Heart right ventricle (tissue), 16 donors: ENCODE results near the gene CTTNBP2. TPM values are rescaled to one million over a fixed set of nuclear protein-coding genes. Genes with fewer than 3 reads are reported as not detected.

ENCODE experiments used
- ATAC-seq, 8 donors: fragments of 200-7000 bp; cut with Tn5 transposase; one replicate each; pipeline ENCODE4 v1.9.1; 2020; ENCODE audit warnings: mild to moderate bottlenecking in 8 of 8, moderate library complexity in 8 of 8, moderate number of reproducible peaks in 1 of 8
- DNase-seq, 2 donors: peaks; one replicate each; pipeline ENCODE4 v3.0.0-alpha.2; 2020
- H3K27ac ChIP-seq, 10 donors: fragments of 200-600 bp; sonication (generic) in 2 of 10; one replicate each; pipeline versions ENCODE4 v1.5.0 to v1.8.0; 2020 to 2022; ENCODE audit warnings: mild to moderate bottlenecking in 3 of 10
- H3K27me3 ChIP-seq, 7 donors: fragments of 200-600 bp; one replicate each; pipeline ENCODE4 v1.8.0; 2021 to 2022; ENCODE audit warnings: mild to moderate bottlenecking in 2 of 7
- H3K36me3 ChIP-seq, 9 donors: fragments of 200-600 bp; sonication (generic) in 1 of 9; one replicate each; pipeline versions ENCODE4 v1.5.0 to v1.8.0; 2020 to 2022; ENCODE audit warnings: mild to moderate bottlenecking in 2 of 9
- H3K4me1 ChIP-seq, 9 donors: fragments of 200-600 bp; sonication (generic) in 1 of 9; one replicate each; pipeline versions ENCODE4 v1.5.0 to v1.8.0; 2020 to 2022; ENCODE audit warnings: mild to moderate bottlenecking in 4 of 9
- H3K4me3 ChIP-seq, 10 donors: fragments of 200-600 bp; sonication (generic) in 2 of 10; one replicate each; pipeline versions ENCODE4 v1.5.0 to v1.8.0; 2020 to 2022; ENCODE audit warnings: mild to moderate bottlenecking in 7 of 10, moderate library complexity in 2 of 10
- H3K9me3 ChIP-seq, 11 donors: fragments of 200-600 bp in 10 of 11; sonication (generic) in 2 of 11; one replicate each; pipeline versions ENCODE4 v1.5.0 to v1.8.0; 2013 to 2022; ENCODE audit warnings: mild to moderate bottlenecking in 2 of 11, control low read depth in 1 of 11, moderate library complexity in 1 of 11
- WGBS, 2 donors: extraction: QIAGEN DNeasy Blood & Tissue Kit; methylation state at CpG; one replicate each; pipeline ENCODE4 v1.1.7; 2013; ENCODE audit warnings: inconsistent platforms in 1 of 2; 5-methylcytosine and 5-hydroxymethylcytosine counted together
- intact Hi-C, 10 donors: fragments of 100-400 bp; cut with DNase I; formaldehyde crosslinking; loops; one replicate each; pipeline versions ENCODE4 v1.11.1 to v1.14.2; 2022
- polyA plus RNA-seq, 2 donors: library from polyadenylated mRNA; stranded (reverse); fragments of 200-250 nt; gene quantifications; one replicate each; pipeline ENCODE4 v1.2.3, GENCODE V29; 2013
- total RNA-seq, 10 donors: library from RNA; stranded (reverse); fragmentation: NEBNext Ultra II Directional in 3 of 10; extraction: Animal tissue kit (Norgen Biotek cat#: 25700) in 3 of 10; gene quantifications; one replicate each; pipeline versions ENCODE4 v1.2.1 to v1.2.4, GENCODE V29; 2021 to 2023
- TF ChIP-seq, protein P1 (sequence below), 9 donors: fragments of 200-600 bp; sonication (generic) in 2 of 9; IDR thresholded peaks; one replicate each; pipeline versions ENCODE4 v1.5.0 to v1.8.0; 2021 to 2022; ENCODE audit warnings: antibody characterized with exemption in 9 of 9, mild to moderate bottlenecking in 5 of 9, moderate library complexity in 1 of 9
- donor health status: Arrhythmogenic right ventricular cardiomyopathy.
- donor health status: ischemic (EF 13 %, LVEDD 7.1; RV severe dilation, severe dysfunction).
- donor health status: healthy with polysubstance abuse.
- donor health status: DM: no; HTN: yes; CAD: no.
- donor health status: DM: no; HTN: no; CAD: no.
- donor health status: ischemic (EF 25% LVEDD 6.9; RV normal size, moderate dysfunction).
- donor health status: ischemic (EF 25% LVEDD 5.7; RV mildly dilated, moderate dysfunction).
- donor health status: healthy.
- donor health status: DM: yes; HTN: yes; CAD: no.
- donor health status: Ischemic cardiomyopathy.
- donor health status: ischemic (EF 35%, LVEDD 5.7; RV mildly dilated, moderate dysfunction).
- donor health status: nonischemic (EF 11% LVEDD 7.7; RV severe dilation, severe dysfunction).
- donor health status: DM: yes; HTN: yes; CAD: no.
- donor health status: PGD.
- donor health status: ischemic (EF 29% LVEDD 5.4; RV normal size, mild dysfunction).
- donor health status: nonischemic (EF 23%, LVEDD 6.1; RV moderate dilation, normal function).

Gene CTTNBP2
- total and polyA plus RNA-seq, 12 donors: 0.41 to 2.0 (median 0.97) TPM

DNA sequence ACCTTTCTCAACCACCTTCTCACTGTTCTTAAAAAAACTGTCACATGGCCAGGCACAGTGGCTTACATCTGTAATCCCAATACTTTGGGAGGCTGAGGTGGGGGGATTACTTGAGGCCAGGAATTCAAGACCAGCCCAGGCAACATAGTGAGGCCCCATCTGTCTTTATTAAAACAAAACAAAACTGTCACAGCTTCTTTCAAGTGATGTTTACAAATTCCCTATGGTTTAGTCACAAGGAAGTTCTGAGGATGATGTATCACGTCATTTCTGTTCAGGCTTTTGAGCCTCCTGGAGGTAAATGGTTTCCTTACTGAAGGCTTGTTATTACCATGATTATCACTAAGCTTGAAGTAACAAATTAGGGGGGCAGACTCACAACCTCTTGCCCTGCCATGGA lies 207.2 kb downstream of the CTTNBP2 start:
- H3K36me3 ChIP-seq: no peaks in the 10 kb centered on the region
- no peaks in the 10 kb centered on the region for H3K27me3 ChIP-seq
- H3K9me3 ChIP-seq: no peaks in the 10 kb centered on the region
- no peak for ATAC-seq
- no peak overlapping the region for H3K4me3 ChIP-seq
- 61 to 76% methylated on average over 1 of the region's 1 CpG for WGBS, 2 donors
- H3K4me1 ChIP-seq: no peaks in the 10 kb centered on the region
- no peak overlapping the region for H3K27ac ChIP-seq
- intact Hi-C loops: no loop called here
- no peak for DNase-seq
- TF ChIP-seq, protein P1, sequence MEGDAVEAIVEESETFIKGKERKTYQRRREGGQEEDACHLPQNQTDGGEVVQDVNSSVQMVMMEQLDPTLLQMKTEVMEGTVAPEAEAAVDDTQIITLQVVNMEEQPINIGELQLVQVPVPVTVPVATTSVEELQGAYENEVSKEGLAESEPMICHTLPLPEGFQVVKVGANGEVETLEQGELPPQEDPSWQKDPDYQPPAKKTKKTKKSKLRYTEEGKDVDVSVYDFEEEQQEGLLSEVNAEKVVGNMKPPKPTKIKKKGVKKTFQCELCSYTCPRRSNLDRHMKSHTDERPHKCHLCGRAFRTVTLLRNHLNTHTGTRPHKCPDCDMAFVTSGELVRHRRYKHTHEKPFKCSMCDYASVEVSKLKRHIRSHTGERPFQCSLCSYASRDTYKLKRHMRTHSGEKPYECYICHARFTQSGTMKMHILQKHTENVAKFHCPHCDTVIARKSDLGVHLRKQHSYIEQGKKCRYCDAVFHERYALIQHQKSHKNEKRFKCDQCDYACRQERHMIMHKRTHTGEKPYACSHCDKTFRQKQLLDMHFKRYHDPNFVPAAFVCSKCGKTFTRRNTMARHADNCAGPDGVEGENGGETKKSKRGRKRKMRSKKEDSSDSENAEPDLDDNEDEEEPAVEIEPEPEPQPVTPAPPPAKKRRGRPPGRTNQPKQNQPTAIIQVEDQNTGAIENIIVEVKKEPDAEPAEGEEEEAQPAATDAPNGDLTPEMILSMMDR (IDR thresholded peaks at IDR 0.05): no peak

GRCh38 chr7:117665368-117665767 lies 207.9 kb downstream of the CTTNBP2 start:
- H3K27ac ChIP-seq: no peak overlapping the region
- no peaks in the 10 kb centered on the region for H3K36me3 ChIP-seq
- H3K9me3 ChIP-seq: no peaks in the 10 kb centered on the region
- no peak overlapping the region for H3K4me3 ChIP-seq
- DNase-seq (no peak), ATAC-seq (no peak)
- H3K4me1 ChIP-seq: no peaks in the 10 kb centered on the region
- intact Hi-C loops: no loop called here
- TF ChIP-seq, protein P1 (IDR thresholded peaks at IDR 0.05): no peak
- H3K27me3 ChIP-seq: no peaks in the 10 kb centered on the region

GRCh38 chr7:117664047-117664446 lies 209.2 kb downstream of the CTTNBP2 start:
- H3K27ac ChIP-seq: no peak overlapping the region
- H3K4me3 ChIP-seq: no peak overlapping the region
- no peaks in the 10 kb centered on the region for H3K4me1 ChIP-seq
- no peaks in the 10 kb centered on the region for H3K9me3 ChIP-seq
- no peaks in the 10 kb centered on the region for H3K36me3 ChIP-seq
- TF ChIP-seq, protein P1 (IDR thresholded peaks at IDR 0.05): no peak
- ATAC-seq (no peak), DNase-seq (no peak)
- intact Hi-C loops: no loop called here
- 82 to 85% methylated on average over 3 of the region's 3 CpGs for WGBS, 2 donors
- H3K27me3 ChIP-seq: no peaks in the 10 kb centered on the region

DNA sequence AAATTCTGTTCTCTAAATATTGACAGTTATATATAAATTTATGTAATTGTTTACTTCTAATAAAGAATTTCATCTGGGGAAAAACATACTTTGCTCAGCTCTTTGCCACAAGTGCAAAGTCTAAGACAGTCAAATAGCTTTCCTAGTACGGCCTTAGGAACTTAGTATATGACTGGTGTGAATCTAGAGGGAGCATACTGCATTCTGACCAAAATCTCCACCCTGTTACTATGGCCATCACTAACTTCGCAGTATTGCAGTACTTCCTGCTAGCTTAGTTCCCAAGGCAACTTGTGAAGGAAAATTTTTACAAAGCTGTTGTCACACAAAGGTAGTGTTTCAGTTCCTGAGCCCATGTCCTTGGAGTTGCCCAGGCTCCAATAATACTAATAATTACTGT lies 211.9 kb downstream of the CTTNBP2 start:
- ATAC-seq (no peak), DNase-seq (no peak)
- no peaks in the 10 kb centered on the region for H3K4me1 ChIP-seq
- no peak overlapping the region for H3K27ac ChIP-seq
- 64 to 78% methylated on average over 2 of the region's 2 CpGs for WGBS, 2 donors
- H3K9me3 ChIP-seq: no peaks in the 10 kb centered on the region
- intact Hi-C loops: no loop called here
- H3K4me3 ChIP-seq: no peak overlapping the region
- TF ChIP-seq, protein P1 (IDR thresholded peaks at IDR 0.05): no peak
- H3K27me3 ChIP-seq: no peaks in the 10 kb centered on the region
- no peaks in the 10 kb centered on the region for H3K36me3 ChIP-seq
